Endodermal cell (in vitro differentiated cells): ENCODE data around the gene COL5A1. TPM values are rescaled to one million over a fixed set of nuclear protein-coding genes. Genes with fewer than 3 reads are reported as not detected.

Experiments
- DNase-seq: peaks from one replicate; pipeline ENCODE4 v3.0.0-alpha.2; 2017
- H3K27ac ChIP-seq: 2 replicates; pipeline ENCODE4 v1.5.1; 2013; ENCODE audit warnings: mild to moderate bottlenecking, low read depth, low read length, moderate library complexity
- H3K27me3 ChIP-seq: 2 replicates; pipeline ENCODE4 v1.6.1; 2013; ENCODE audit warnings: mild to moderate bottlenecking, low read length, moderate library complexity; ENCODE audit not compliant: insufficient read depth, control insufficient read depth, poor library complexity, severe bottlenecking
- H3K36me3 ChIP-seq: 2 replicates; pipeline ENCODE4 v1.7.0; 2013; ENCODE audit warnings: mild to moderate bottlenecking, low read length, moderate library complexity; ENCODE audit not compliant: control insufficient read depth, insufficient read depth
- H3K4me1 ChIP-seq: one replicate; pipeline ENCODE4 v1.7.0; 2013; ENCODE audit warnings: low read length; ENCODE audit not compliant: control insufficient read depth, insufficient read depth
- H3K4me3 ChIP-seq: 2 replicates; pipeline ENCODE4 v1.5.1; 2013; ENCODE audit warnings: mild to moderate bottlenecking, low read length, moderate library complexity
- H3K9ac ChIP-seq: 2 replicates; pipeline ENCODE4 v1.6.1; 2013; ENCODE audit warnings: mild to moderate bottlenecking, low read length, moderate library complexity; ENCODE audit not compliant: poor library complexity, severe bottlenecking; ENCODE audit errors: extremely low read depth
- H3K9me3 ChIP-seq: 2 replicates; pipeline ENCODE4 v1.6.1; 2013; ENCODE audit warnings: mild to moderate bottlenecking, low read length, moderate library complexity; ENCODE audit not compliant: control insufficient read depth
- H3K27ac Mint-ChIP-seq: 2 replicates; pipeline ENCODE4 v1.8.0; 2020; ENCODE audit warnings: mixed read lengths
- H3K27me3 Mint-ChIP-seq: 2 replicates; pipeline ENCODE4 v1.8.0; 2021; ENCODE audit warnings: mild to moderate bottlenecking, mixed read lengths; ENCODE audit not compliant: insufficient read depth
- H3K36me3 Mint-ChIP-seq: 2 replicates; pipeline ENCODE4 v1.8.0; 2020; ENCODE audit warnings: low read depth, mixed read lengths
- H3K4me1 Mint-ChIP-seq: 2 replicates; pipeline ENCODE4 v1.8.0; 2020; ENCODE audit warnings: mixed read lengths
- H3K4me3 Mint-ChIP-seq: 2 replicates; pipeline ENCODE4 v1.8.0; 2020; ENCODE audit warnings: mild to moderate bottlenecking, moderate library complexity, mixed read lengths
- H3K9me3 Mint-ChIP-seq: 2 replicates; pipeline ENCODE4 v1.8.0; 2020; ENCODE audit warnings: mild to moderate bottlenecking, mixed read lengths
- WGBS, 2 experiments: methylation state at CpG; one replicate each; pipeline versions ENCODE4 v1.1.5 to v1.1.7; 2013; ENCODE audit warnings: missing lambda C conversion rate in 2 of 2, mixed read lengths in 1 of 2; ENCODE audit not compliant: insufficient coverage in 1 of 2, insufficient read length in 1 of 2; 5-methylcytosine and 5-hydroxymethylcytosine counted together
- total RNA-seq, 2 donors: library from RNA; stranded (reverse); fragmentation: NEBNext Ultra II Directional in 1 of 2; extraction: Animal tissue kit (Norgen Biotek cat#: 25700) in 1 of 2; gene quantifications; 2 replicates in 1 of 2; 3 replicates in 1 of 2; pipeline ENCODE4 v1.2.1, GENCODE V29; 2021
- TF ChIP-seq, protein P1 (sequence below): fragments of 200-600 bp; sonication (generic); conservative IDR thresholded peaks from 2 replicates; pipeline ENCODE4 v1.5.0; 2021; ENCODE audit warnings: antibody characterized with exemption, mild to moderate bottlenecking

COL5A1 gene
- total RNA-seq, 2 donors from 2014 or later = 65.3 to 76.6 TPM

DNA sequence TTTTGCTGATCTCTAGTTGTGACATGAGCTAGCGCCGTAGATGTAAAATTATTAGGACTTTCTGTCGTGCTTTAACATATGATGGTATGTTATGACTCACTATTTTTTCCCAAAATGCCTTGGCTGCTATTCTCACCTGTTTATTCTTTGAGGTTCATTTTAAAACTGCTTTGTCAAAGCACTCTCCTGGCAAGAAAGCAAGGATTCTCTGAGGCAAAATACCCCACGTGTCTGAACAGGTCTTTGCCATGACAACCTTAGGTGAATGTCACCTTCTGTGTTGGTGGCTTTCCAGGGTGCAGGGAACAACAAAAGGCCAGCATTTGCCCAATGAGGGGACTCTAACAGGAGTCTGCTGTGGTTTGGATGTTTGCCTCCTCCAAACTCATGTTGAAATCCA is 30.6 kb upstream of the COL5A1 start:
- Mint-ChIP-seq H3K9me3 (peaks cover 31% of the 10 kb centered on the region), H3K4me3 (no peak overlapping the region), H3K27me3 (no peaks in the 10 kb centered on the region), H3K4me1 (no peaks in the 10 kb centered on the region), H3K36me3 (no peaks in the 10 kb centered on the region), H3K27ac (no peak overlapping the region)
- no peaks in the 10 kb centered on the region for H3K4me1 ChIP-seq
- no peaks in the 10 kb centered on the region for H3K27me3 ChIP-seq
- DNase-seq = no peak
- no peak overlapping the region for H3K4me3 ChIP-seq
- no peak overlapping the region for H3K27ac ChIP-seq
- peaks cover 30% of the 10 kb centered on the region for H3K9me3 ChIP-seq
- H3K9ac ChIP-seq = no peak overlapping the region
- no peaks in the 10 kb centered on the region for H3K36me3 ChIP-seq
- WGBS, 2 experiments = 85 to 93% methylated on average over 4 of the region's 4 CpGs
- TF ChIP-seq, protein P1, sequence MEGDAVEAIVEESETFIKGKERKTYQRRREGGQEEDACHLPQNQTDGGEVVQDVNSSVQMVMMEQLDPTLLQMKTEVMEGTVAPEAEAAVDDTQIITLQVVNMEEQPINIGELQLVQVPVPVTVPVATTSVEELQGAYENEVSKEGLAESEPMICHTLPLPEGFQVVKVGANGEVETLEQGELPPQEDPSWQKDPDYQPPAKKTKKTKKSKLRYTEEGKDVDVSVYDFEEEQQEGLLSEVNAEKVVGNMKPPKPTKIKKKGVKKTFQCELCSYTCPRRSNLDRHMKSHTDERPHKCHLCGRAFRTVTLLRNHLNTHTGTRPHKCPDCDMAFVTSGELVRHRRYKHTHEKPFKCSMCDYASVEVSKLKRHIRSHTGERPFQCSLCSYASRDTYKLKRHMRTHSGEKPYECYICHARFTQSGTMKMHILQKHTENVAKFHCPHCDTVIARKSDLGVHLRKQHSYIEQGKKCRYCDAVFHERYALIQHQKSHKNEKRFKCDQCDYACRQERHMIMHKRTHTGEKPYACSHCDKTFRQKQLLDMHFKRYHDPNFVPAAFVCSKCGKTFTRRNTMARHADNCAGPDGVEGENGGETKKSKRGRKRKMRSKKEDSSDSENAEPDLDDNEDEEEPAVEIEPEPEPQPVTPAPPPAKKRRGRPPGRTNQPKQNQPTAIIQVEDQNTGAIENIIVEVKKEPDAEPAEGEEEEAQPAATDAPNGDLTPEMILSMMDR = no peak

DNA sequence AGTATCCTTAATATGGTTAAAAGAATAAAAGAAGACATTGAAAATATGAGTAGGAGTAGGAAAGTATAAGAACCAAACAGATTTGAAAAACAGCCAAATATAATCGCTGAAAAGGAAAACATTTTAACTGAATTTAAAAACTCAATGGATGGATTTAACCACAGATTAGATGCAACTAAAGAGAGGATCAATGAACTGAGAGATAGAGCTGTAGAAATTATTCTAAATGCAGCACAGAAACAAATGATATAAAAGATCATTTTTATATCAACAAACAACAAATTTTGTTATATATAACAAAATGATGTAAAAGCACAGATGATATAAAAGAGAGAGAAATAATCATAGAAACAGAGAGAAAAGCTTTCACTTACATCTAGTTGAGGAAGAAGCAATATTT is 29.3 kb upstream of the COL5A1 start:
- Histone ChIP-seq H3K4me3 (no peak overlapping the region), H3K4me1 (no peaks in the 10 kb centered on the region), H3K36me3 (no peaks in the 10 kb centered on the region), H3K9me3 (peaks cover 30% of the 10 kb centered on the region), H3K27me3 (no peaks in the 10 kb centered on the region), H3K27ac (no peak overlapping the region), H3K9ac (no peak overlapping the region)
- Mint-ChIP-seq H3K27ac (no peak overlapping the region), H3K4me1 (no peaks in the 10 kb centered on the region), H3K27me3 (no peaks in the 10 kb centered on the region), H3K4me3 (no peak overlapping the region), H3K9me3 (peaks cover 31% of the 10 kb centered on the region), H3K36me3 (no peaks in the 10 kb centered on the region)
- TF ChIP-seq, protein P1 = no peak
- WGBS, 2 experiments = 90 to 93% methylated on average over 1 of the region's 1 CpG
- no peak for DNase-seq

DNA sequence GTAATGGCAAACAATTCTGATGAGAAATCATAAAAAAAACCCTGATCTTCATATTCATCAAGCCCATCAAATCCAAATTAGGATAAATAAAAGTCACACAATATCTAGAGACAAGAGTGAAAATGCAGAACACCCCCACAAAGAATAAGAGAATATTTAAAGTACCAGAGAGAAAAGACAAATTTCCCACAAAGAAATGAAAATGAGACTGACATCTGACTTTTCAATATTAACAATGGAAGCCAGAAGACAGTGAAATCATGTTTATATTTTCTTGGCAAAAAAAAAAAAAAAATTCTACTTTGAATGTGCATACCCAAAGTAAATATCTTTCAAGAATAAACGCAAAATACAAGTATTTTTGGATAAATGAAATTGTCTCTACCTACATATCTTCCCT is 28.9 kb upstream of the COL5A1 start:
- no peaks in the 10 kb centered on the region for H3K27me3 ChIP-seq
- H3K4me1 Mint-ChIP-seq = no peaks in the 10 kb centered on the region
- no peaks in the 10 kb centered on the region for H3K36me3 Mint-ChIP-seq
- no peak overlapping the region for H3K9ac ChIP-seq
- WGBS, 2 experiments = no CpG with 5 or more reads among the region's 1 CpG
- DNase-seq = no peak
- H3K4me3 Mint-ChIP-seq = no peak overlapping the region
- H3K4me3 ChIP-seq = no peak overlapping the region
- no peak overlapping the region for H3K27ac ChIP-seq
- TF ChIP-seq, protein P1 = no peak
- no peaks in the 10 kb centered on the region for H3K4me1 ChIP-seq
- H3K27ac Mint-ChIP-seq = no peak overlapping the region
- H3K9me3 ChIP-seq = peaks cover 30% of the 10 kb centered on the region
- H3K9me3 Mint-ChIP-seq = peaks cover 31% of the 10 kb centered on the region
- H3K27me3 Mint-ChIP-seq = no peaks in the 10 kb centered on the region
- H3K36me3 ChIP-seq = no peaks in the 10 kb centered on the region
